Activated CD8-positive, alpha-beta memory T cell treated with anti-CD3 and anti-CD28 coated beads for 24 hours (primary cell): ENCODE measurements around the gene HERC2.
"Not testable (repeated sequence)": the region's sequence is repeated elsewhere in the genome, so short reads cannot be mapped to it uniquely, and the experiment has no call there.

Experiments
- DNase-seq: peaks from one replicate; pipeline ENCODE4 v3.0.0-alpha.2; 2020

The HERC2 gene

GRCh38 chr15:28221696-28222095 is 100.3 kb downstream of the HERC2 start:
- DNase-seq = not testable (repeated sequence)

GRCh38 chr15:28219116-28219515 is 102.9 kb downstream of the HERC2 start:
- no peak for DNase-seq

- DNase-seq = not testable (repeated sequence)
These were observed 104.9 kb downstream of the HERC2 start for GRCh38 chr15:28216946-28217546.

GRCh38 chr15:28215521-28215920 is 106.5 kb downstream of the HERC2 start:
- DNase-seq = not testable (repeated sequence)

- not testable (repeated sequence) for DNase-seq
These were observed 107.8 kb downstream of the HERC2 start for GRCh38 chr15:28214006-28214790.

- DNase-seq = not testable (repeated sequence)
These were observed 108.6 kb downstream of the HERC2 start for GRCh38 chr15:28213393-28213792.

GRCh38 chr15:28208583-28208982 is 113.4 kb downstream of the HERC2 start:
- no peak for DNase-seq

- not testable (repeated sequence) for DNase-seq
These were observed 116.3 kb downstream of the HERC2 start for GRCh38 chr15:28205640-28206039.

- DNase-seq = not testable (repeated sequence)
These were observed 118.7 kb downstream of the HERC2 start for GRCh38 chr15:28203055-28203828.

- DNase-seq = not testable (repeated sequence)
These were observed 119.9 kb downstream of the HERC2 start for GRCh38 chr15:28202124-28202523.

- not testable (repeated sequence) for DNase-seq
These were observed 123.8 kb downstream of the HERC2 start for GRCh38 chr15:28198215-28198614.

- DNase-seq = not testable (repeated sequence)
These were observed 124.3 kb downstream of the HERC2 start for GRCh38 chr15:28197694-28198093.

GRCh38 chr15:28196581-28196980 is 125.4 kb downstream of the HERC2 start:
- DNase-seq = not testable (repeated sequence)

- DNase-seq = no peak
These were observed 129.2 kb downstream of the HERC2 start for GRCh38 chr15:28192772-28193171.

- no peak for DNase-seq
These were observed 130.1 kb downstream of the HERC2 start for GRCh38 chr15:28191832-28192231.

GRCh38 chr15:28190391-28191174 is 131.4 kb downstream of the HERC2 start:
- no peak for DNase-seq

- DNase-seq = no peak
These were observed 136.7 kb downstream of the HERC2 start for GRCh38 chr15:28185148-28185895.

GRCh38 chr15:28184166-28184565 is 137.8 kb downstream of the HERC2 start:
- no peak for DNase-seq

GRCh38 chr15:28182731-28183130 is 139.2 kb downstream of the HERC2 start:
- no peak for DNase-seq

- DNase-seq = no peak
These were observed 139.8 kb downstream of the HERC2 start for GRCh38 chr15:28182216-28182615.

- no peak for DNase-seq
These were observed 140.6 kb downstream of the HERC2 start for GRCh38 chr15:28181366-28181765.

GRCh38 chr15:28179270-28179669 is 142.7 kb downstream of the HERC2 start:
- DNase-seq = no peak
